Activated T-cell treated with anti-CD3 and anti-CD28 coated beads for 1 hour (primary cell): ENCODE results near the gene SIPA1.

Source experiments
- DNase-seq: peaks from one replicate; pipeline ENCODE4 v3.0.0-alpha.2; 2020; ENCODE audit warnings: low read depth

SIPA1 gene

GRCh38 chr11:65643971-65644370 is 6.1 kb downstream of the SIPA1 start:
- no peak for DNase-seq

GRCh38 chr11:65644837-65645236 is 6.9 kb downstream of the SIPA1 start:
- DNase-seq: no peak

GRCh38 chr11:65645710-65646109 is 7.8 kb downstream of the SIPA1 start:
- DNase-seq: no peak

- no peak for DNase-seq
Observed at GRCh38 chr11:65646288-65646957, 8.5 kb downstream of the SIPA1 start.

- no peak for DNase-seq
Observed at GRCh38 chr11:65646958-65647701, 9.2 kb downstream of the SIPA1 start.

- DNase-seq: no peak
Observed at GRCh38 chr11:65648997-65649493, 11.1 kb downstream of the SIPA1 start.

- DNase-seq: no peak
Observed at GRCh38 chr11:65649656-65650546, 12.0 kb downstream of the SIPA1 start.

GRCh38 chr11:65650547-65651338 is 12.8 kb downstream of the SIPA1 start:
- no peak for DNase-seq

DNA sequence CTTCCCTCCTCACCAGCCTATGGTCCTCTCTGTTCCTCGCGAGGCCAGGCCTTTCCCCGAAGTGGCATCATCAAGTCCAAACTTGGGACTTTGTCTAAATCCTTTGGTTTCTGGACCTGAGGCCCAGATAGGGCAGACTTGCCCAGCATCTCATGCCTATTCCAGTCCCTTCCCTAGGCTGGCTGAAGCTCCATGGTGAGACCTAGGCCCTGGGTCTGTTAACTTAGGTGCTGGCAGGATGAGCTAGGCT is 13.4 kb downstream of the SIPA1 start:
- no peak for DNase-seq

DNA sequence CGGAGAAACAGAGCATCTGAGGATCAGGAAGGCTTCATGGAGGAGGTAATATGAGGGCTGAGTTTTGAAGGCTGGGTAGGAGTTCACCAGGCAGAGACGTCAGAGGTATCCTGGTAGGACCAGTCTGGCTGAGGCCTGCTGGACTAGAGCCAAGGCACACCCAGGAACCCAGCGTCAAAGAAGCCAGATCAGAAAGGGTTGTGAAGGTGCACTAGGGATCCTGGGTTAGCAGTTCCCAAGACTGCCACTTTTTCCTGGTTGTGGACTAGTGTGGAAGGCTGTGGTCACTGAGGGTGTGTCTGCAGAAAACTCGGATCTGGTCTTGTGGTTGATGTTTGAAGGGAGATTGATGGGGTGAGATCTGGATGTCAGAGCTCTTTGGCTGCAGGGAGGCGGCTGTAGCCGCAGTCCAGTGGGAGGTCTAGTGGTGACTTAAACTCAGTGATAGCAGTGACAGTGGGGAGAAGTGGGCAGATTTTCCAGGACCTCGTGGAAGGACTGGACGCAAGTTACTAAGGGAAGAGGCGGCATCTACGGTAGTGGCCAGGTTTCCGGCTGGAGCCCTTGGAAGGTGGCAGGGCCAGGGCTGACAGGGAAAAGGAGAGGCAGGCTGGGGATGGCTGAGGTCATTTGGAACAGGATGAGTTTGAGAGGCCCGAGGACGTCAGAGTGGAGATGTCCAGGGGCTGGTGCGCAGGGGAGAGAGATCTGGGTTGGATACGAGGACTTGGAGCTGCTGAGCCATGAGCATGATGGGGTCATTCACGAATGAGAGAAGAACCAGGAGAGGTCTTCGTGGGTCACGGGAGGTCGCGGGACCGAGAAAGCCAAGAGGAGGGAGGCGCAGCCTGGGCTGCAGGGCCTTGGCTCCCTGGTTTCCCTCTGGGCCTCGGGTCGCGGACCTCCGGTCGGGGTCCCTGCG is 13.9 kb downstream of the SIPA1 start:
- no peak for DNase-seq

GRCh38 chr11:65652511-65653228 is 14.8 kb downstream of the SIPA1 start:
- DNase-seq: peak; percentile 94

DNA sequence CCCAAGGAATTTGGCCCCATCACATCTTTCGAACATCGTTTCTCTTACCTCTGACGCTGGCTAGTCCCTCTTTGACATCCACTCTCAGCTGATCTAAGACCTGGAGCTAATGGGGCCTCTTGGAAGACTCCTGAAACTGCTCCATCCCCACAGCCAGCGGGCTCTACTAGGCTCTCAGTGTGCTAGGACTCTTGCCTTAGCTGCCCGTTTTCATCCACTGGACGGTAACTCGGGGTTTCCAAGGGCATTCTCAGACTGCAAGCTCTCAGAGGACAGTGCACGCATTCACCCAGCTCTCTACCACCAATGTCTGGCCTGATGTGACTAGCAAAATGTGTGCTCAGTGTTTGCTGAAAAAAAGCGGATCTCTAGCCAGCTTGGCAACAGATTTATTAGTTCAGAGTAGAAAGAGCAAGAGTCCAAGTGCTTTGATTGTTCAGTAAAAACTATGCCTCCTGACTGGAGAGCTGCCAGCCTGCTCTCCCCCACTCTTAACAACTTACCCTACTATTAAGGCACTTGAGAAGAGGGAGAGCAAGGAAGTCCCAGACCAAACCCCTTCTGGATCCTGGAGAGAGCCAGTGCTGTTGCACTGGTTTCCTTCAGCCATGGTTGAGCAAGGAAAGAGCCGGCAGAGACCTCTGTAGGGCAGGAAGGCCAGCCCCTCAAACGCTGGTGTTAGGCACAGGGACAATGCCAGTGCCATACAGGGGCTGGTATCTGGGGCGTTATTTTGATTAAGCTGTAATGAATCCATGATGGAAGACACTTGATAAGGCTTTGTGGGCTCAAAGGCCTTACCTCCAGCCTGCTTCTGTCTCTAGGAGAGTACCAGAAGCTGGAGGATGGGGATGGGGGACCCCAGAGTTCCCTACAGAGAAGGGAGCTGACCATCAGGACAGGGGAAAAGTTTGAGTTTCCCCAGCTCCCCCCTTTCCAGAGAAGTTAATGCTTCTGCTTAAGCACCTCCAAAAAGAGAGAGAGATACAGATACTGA is 15.6 kb downstream of the SIPA1 start:
- DNase-seq: no peak

DNA sequence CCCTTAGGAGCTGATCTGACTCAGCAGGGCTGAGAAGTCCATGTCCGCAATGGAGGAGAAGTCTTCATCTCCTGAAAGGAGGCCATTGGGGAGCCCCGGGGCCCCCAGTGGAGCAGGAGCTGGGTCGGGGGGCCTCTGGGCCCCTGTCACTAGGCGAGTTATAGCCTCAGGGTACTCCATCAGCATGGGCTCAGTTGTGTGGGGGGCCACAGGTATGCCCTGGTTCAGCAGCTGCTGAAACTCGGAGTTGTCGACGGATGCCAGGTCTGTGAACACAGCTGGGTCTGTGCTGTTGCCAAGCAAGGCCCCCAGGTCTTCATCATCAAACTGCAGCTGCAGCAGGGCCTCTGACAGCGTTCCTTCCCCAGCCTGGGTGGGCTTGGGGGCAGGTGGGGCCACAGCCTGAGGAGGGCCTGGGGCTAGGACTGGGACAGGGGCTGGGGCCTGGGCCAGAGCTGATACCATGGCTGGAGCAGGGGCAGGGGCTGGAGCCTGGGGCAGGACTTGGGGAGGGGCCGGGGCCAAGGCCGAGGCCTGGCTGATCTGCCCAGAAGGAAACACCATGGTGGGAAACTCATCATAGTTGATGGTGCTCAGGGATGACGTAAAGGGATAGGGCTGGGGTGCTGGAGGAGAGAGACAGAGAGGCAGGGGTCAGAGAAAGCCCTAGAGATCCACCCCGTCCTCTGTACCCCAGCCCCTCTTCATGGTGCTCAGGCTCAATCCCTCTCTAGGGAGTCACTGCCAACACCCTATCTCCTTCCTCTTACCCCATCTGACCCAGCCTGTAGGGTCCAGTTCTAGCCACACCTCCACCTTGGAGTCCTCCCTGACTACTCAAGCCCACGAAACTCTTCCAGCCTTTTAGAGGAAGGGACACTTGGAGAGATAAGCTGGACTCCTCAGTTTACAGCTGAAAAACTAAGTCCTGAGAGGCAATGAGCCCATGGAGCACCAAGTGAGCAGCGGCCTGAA is 16.8 kb downstream of the SIPA1 start:
- no peak for DNase-seq

DNA sequence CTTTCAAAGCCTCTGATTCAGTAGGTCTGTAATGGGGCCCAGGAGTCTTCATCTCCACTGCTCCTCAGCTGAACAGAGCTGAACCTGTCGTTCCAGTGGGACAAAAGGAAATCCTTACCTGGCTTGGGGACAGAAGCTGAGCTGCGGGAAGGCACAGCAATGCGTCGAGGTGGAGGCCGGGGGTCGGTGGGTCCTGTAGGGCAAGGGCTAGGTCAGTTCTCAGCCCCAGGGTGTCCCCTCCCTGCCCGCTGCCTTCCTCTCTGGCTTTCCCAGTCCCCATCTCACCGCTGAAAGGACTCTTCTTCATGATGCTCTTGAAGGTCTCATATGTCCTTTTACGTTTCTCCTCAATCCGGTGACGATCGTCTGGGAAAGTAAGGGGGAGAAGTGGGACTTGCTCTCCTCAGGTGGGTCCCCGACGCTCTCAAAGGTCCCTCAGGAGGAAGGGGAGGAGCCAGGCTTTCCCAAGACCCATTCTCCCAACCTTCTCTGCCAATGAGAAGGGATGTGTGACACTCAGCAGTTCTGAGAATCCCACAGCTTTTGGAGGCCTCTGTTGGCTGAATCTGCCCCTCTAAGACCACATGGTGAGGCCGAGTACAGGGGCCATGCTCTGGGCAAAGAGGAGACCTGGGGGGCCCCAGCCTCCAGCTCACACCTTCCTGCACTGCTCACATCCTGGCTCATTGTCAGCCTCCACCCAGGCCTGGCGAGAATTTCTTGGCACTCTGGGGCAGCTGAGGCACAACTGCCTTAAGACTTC is 17.9 kb downstream of the SIPA1 start:
- no peak for DNase-seq

- no peak for DNase-seq
Observed at GRCh38 chr11:65657426-65657825, 19.5 kb downstream of the SIPA1 start.

DNA sequence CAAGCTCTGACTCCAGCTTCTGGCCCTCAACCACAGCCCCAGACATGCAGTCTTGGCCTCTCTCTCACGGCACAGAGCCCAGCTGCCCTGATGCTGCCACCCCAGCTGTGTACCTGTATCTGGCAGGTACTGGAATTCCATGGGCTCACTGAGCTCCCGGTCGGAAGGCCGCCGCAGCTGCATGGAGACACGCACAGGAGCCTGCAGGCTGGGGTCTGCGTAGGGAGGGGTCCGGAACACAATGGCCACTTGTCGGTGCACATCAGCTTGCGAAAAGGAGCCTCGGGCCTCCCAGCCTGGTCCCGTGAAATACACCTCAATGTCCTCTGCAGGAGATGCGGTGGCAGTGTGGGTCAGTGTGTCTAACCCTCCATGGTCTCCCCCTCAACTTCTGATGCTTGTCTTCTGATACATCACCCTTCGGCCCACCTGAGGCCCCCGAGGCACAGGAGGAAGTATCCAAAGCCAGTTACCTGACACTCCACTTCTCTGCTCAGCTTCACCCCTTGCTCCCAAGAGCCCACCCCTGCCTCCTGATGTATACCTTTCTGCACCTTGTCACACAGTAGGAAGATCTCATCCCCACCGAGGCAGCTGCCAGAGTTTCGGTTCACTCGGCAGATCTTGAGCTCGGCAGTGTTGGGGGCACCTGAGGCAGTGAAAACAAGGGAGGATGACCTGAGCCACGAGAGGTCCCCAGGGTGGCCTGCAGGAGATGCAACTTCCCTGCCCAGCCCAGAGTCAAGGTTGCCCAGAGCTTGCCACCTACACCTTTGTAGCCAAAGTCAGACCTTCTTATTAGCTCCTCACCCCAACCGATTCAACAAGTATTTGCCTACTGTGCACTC is 20.5 kb downstream of the SIPA1 start:
- DNase-seq: no peak
